MCF 10A (cell line): ENCODE measurements around the gene ANKRD11. TPM values are rescaled to one million over a fixed set of nuclear protein-coding genes. Genes with fewer than 3 reads are reported as not detected.

Experiments
- BruUV-seq: library from RNA; stranded (reverse); fragments of 400-500 nt; replicated peaks from 2 replicates; lab custom pipeline; 2021; lab: Mats Ljungman, UMichigan
- CTCF ChIA-PET: fragments of 300-600 bp; sonication (Branson Sonifier 250); formaldehyde crosslinking; extraction: SDS; loops from one replicate; lab custom pipeline; 2021; ENCODE audit warnings: antibody characterized with exemption, inconsistent platforms; lab: Yijun Ruan, JAX
- POLR2A ChIA-PET: fragments of 300-600, 350-650 bp; sonication (Branson Sonifier 250); formaldehyde crosslinking; extraction: SDS; loops from one replicate; lab custom pipeline; 2020; ENCODE audit warnings: antibody characterized with exemption, inconsistent platforms; lab: Yijun Ruan, JAX
- DNase-seq: peaks from one replicate; pipeline ENCODE4 v3.0.0-alpha.2; 2018; ENCODE audit not compliant: unreplicated experiment
- H3K27ac Mint-ChIP-seq: one replicate; pipeline ENCODE4 v1.8.0; 2022; ENCODE audit warnings: mild to moderate bottlenecking, low read depth, mixed read lengths; ENCODE audit not compliant: unreplicated experiment
- H3K27me3 Mint-ChIP-seq: one replicate; pipeline ENCODE4 v1.8.0; 2022; ENCODE audit warnings: mixed read lengths; ENCODE audit not compliant: insufficient read depth, unreplicated experiment
- H3K36me3 Mint-ChIP-seq: one replicate; pipeline ENCODE4 v1.8.0; 2022; ENCODE audit warnings: mild to moderate bottlenecking, moderate library complexity, mixed read lengths; ENCODE audit not compliant: insufficient read depth, unreplicated experiment
- H3K4me1 Mint-ChIP-seq: one replicate; pipeline ENCODE4 v1.8.0; 2022; ENCODE audit warnings: mixed read lengths; ENCODE audit not compliant: insufficient read depth, unreplicated experiment
- H3K4me3 Mint-ChIP-seq: one replicate; pipeline ENCODE4 v1.8.0; 2022; ENCODE audit warnings: mild to moderate bottlenecking, moderate library complexity, mixed read lengths; ENCODE audit not compliant: unreplicated experiment
- H3K9me3 Mint-ChIP-seq: one replicate; pipeline ENCODE4 v1.8.0; 2022; ENCODE audit warnings: mixed read lengths; ENCODE audit not compliant: unreplicated experiment
- intact Hi-C: fragments of 100-400 bp; cut with micrococcal nuclease; formaldehyde crosslinking; loops from 2 replicates; pipeline ENCODE4 v1.14.1; 2022
- total RNA-seq: library from RNA; stranded (reverse); gene quantifications from 2 replicates; pipeline ENCODE4 v1.2.3, GENCODE V29; 2022
- TF ChIP-seq, protein P1 (sequence below): fragments of 200-600 bp; IDR thresholded peaks from one replicate; pipeline ENCODE4 v1.8.0; 2022; ENCODE audit warnings: antibody characterized with exemption, mild to moderate bottlenecking; ENCODE audit not compliant: unreplicated experiment

ANKRD11 gene
- total RNA-seq, 1 experiment from 2014 or later: 237 TPM

DNA sequence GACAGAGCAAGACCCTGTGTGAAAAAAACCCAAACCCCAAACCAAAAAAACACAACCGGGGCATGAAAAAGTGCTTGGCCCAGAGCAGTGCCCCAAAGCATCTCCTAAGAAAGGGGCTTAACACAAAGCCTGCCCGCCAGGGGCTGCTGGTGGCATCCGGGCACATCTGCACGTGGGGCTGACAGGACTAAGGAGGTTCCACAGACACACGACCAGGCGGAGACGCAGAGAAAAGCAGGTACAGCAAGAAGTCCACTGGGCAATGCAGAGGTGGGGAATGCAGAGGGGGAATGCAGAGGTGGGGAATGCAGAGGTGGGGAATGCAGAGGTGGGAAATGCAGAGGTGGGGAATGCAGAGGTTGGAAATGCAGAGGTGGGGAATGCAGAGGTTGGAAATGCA lies 163.6 kb downstream of the ANKRD11 start:
- Mint-ChIP-seq H3K4me1 (peaks cover 55% of the 10 kb centered on the region), H3K4me3 (no peak overlapping the region), H3K27me3 (no peaks in the 10 kb centered on the region), H3K27ac (no peak overlapping the region), H3K36me3 (peaks cover 34% of the 10 kb centered on the region), H3K9me3 (no peaks in the 10 kb centered on the region)
- no TSS peak for BruUV-seq
- no peak for DNase-seq
- ChIA-PET CTCF (interaction anchor here (0.6 to 0.9 kb wide), 4 partner anchors 9 to 239 kb away, joined by 3 read pairs; no protein-coding TSS in a partner anchor), POLR2A (interaction anchor here (1.7 to 1.8 kb wide), 2 partner anchors 148 to 162 kb away, joined by 4 to 7 read pairs; no protein-coding TSS in a partner anchor)
- intact Hi-C loops: no loop called here
- TF ChIP-seq, protein P1, sequence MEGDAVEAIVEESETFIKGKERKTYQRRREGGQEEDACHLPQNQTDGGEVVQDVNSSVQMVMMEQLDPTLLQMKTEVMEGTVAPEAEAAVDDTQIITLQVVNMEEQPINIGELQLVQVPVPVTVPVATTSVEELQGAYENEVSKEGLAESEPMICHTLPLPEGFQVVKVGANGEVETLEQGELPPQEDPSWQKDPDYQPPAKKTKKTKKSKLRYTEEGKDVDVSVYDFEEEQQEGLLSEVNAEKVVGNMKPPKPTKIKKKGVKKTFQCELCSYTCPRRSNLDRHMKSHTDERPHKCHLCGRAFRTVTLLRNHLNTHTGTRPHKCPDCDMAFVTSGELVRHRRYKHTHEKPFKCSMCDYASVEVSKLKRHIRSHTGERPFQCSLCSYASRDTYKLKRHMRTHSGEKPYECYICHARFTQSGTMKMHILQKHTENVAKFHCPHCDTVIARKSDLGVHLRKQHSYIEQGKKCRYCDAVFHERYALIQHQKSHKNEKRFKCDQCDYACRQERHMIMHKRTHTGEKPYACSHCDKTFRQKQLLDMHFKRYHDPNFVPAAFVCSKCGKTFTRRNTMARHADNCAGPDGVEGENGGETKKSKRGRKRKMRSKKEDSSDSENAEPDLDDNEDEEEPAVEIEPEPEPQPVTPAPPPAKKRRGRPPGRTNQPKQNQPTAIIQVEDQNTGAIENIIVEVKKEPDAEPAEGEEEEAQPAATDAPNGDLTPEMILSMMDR: no peak

DNA sequence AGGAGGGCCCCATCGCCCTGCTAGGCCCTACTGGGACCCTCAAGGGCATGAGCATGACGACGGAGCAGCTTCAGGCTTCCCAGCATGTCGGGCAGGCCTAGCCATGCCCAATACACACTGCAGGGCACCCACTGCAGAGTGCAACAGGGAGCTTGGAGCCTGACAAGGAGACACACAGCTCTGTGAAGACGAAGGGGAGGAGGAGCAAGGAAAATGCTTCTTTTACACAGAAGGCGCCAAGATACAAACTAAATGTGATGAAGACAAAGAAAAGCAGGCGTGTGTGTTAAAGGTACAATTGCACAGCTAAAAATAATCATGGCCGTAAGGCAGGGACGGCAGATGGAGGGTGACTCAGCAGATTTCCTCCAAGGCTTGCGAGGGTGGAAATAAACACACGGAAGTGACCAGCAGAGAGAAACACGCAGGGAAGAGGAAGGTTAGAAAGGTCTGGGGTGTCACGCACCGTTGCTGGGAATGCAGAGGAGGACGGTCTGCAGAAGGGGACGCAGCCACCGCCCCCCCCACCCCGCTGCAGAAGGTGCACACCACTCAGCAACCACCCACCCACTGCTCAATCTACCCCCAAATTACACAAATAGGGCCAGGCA lies 164.4 kb downstream of the ANKRD11 start:
- intact Hi-C loops: no loop called here
- Mint-ChIP-seq H3K4me1 (peaks cover 57% of the 10 kb centered on the region), H3K36me3 (peaks cover 36% of the 10 kb centered on the region), H3K27me3 (no peaks in the 10 kb centered on the region), H3K27ac (peak overlapping the region; percentile 68), H3K4me3 (peak overlapping the region; percentile 65), H3K9me3 (no peaks in the 10 kb centered on the region)
- ChIA-PET CTCF (interaction anchor here (0.9 kb wide), 1 partner anchor 145 kb away, joined by 3 read pairs; no protein-coding TSS in a partner anchor), POLR2A (interaction anchor here (0.7 to 4.6 kb wide), 14 partner anchors 9 to 239 kb away, joined by 3 to 27 read pairs (median 4); partner anchors contain the start of gene SPG7)
- BruUV-seq: no TSS peak
- peak; percentile 68 for DNase-seq
- TF ChIP-seq, protein P1: no peak

DNA sequence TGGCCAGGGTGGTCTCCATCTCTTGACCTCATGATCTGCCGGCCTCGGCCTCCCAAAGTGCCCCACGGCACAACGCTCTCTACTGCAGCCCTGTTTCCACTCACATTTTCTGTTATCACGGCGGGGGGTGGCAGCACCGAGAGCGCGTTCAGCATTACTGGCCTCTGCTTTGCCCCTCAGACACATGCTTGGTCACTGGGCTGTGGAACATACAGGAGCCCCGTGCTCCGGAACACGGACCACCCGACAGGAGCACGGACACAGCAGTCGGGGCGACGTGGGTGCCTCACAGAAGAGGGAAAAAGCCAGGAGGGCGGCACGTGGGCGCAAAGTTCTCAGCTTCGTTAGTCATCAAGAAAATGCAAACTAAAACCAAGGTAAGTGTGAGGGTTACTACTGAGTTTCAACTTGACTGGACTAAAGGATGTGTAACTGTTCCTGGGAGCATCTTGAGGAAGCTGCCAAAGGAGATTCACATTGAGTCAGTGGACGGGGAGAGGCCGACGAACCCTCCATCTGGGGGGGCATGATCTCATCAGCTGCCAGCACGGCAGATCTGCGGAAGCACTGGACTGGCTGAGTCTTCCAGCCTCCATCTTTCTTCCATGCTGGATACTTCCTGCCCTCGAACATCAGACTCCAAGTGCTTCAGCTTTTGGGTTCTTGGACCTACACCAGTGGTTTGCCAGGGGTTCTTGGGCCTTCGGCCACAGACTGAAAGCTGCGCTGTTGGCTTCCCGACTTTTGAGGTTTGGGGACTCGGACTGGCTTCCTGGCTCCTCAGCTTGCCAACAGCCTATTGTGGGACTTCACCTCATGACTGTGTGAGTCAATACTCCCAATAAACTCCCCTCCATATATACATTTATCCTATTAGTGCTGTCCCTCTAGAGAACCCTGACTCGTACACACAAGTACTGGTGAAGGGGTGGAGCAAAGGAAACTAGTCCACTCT lies 166.0 kb downstream of the ANKRD11 start:
- intact Hi-C loops: no loop called here
- no peak for DNase-seq
- Mint-ChIP-seq H3K27me3 (no peaks in the 10 kb centered on the region), H3K27ac (peak overlapping the region; percentile 71), H3K4me1 (peaks cover 72% of the 10 kb centered on the region), H3K9me3 (no peaks in the 10 kb centered on the region), H3K4me3 (no peak overlapping the region), H3K36me3 (peaks cover 45% of the 10 kb centered on the region)
- BruUV-seq: no TSS peak
- TF ChIP-seq, protein P1: no peak
- ChIA-PET CTCF (interaction anchor here (0.7 kb wide), 1 partner anchor 11 kb away, joined by 3 read pairs; no protein-coding TSS in a partner anchor), POLR2A (interaction anchor here (4.6 kb wide), 1 partner anchor 12 kb away, joined by 27 read pairs; no protein-coding TSS in a partner anchor)
